ENCODE data around the gene RBM17. TPM values are rescaled to one million over a fixed set of nuclear protein-coding genes. Genes with fewer than 3 reads are reported as not detected.

The RBM17 gene
- total RNA-seq, 1 experiment from 2014 or later = 128 TPM

DNA sequence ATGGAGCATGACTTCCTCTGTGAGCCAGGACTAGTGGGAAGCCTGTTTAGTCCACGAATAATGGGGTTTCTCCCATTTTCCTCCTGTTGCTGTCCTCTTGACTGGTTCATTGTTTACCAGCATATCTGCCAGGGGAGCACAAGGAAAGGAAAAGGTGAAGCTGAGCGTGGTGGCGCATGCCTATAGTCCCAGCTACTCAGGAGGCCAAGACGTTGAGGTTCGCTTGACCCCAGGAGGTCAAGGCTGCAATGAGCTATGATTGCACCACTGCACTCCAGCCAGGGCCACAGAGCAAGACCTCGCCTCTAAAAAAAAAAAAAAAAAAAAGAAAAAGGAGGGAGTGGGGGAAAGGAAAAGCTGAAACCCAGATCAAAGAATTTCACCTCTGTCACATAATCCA lies 20.8 kb upstream of the RBM17 start:
- TF ChIP-seq, protein P1, sequence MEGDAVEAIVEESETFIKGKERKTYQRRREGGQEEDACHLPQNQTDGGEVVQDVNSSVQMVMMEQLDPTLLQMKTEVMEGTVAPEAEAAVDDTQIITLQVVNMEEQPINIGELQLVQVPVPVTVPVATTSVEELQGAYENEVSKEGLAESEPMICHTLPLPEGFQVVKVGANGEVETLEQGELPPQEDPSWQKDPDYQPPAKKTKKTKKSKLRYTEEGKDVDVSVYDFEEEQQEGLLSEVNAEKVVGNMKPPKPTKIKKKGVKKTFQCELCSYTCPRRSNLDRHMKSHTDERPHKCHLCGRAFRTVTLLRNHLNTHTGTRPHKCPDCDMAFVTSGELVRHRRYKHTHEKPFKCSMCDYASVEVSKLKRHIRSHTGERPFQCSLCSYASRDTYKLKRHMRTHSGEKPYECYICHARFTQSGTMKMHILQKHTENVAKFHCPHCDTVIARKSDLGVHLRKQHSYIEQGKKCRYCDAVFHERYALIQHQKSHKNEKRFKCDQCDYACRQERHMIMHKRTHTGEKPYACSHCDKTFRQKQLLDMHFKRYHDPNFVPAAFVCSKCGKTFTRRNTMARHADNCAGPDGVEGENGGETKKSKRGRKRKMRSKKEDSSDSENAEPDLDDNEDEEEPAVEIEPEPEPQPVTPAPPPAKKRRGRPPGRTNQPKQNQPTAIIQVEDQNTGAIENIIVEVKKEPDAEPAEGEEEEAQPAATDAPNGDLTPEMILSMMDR (IDR thresholded peaks at IDR 0.05; ENCODE audit: unreplicated experiment) = no peak
- ChIA-PET POLR2A (no interaction called here), CTCF (interaction anchor here (0.7 to 1.1 kb wide), 2 partner anchors 18 to 53 kb away, joined by 4 to 5 read pairs; no protein-coding TSS in a partner anchor)
- Mint-ChIP-seq H3K27me3 (ENCODE audit: insufficient read depth, unreplicated experiment) (peaks cover 61% of the 10 kb centered on the region), H3K9me3 (ENCODE audit: unreplicated experiment) (no peaks in the 10 kb centered on the region), H3K4me1 (ENCODE audit: insufficient read depth, unreplicated experiment) (no peaks in the 10 kb centered on the region), H3K4me3 (ENCODE audit: unreplicated experiment) (no peak overlapping the region), H3K27ac (ENCODE audit: low read depth, unreplicated experiment) (no peak overlapping the region), H3K36me3 (ENCODE audit: insufficient read depth, unreplicated experiment) (no peaks in the 10 kb centered on the region)
- intact Hi-C loops (cut with micrococcal nuclease) = no loop called here
- no TSS peak for BruUV-seq (replicated peaks)
- no peak for DNase-seq (ENCODE audit: unreplicated experiment)

DNA sequence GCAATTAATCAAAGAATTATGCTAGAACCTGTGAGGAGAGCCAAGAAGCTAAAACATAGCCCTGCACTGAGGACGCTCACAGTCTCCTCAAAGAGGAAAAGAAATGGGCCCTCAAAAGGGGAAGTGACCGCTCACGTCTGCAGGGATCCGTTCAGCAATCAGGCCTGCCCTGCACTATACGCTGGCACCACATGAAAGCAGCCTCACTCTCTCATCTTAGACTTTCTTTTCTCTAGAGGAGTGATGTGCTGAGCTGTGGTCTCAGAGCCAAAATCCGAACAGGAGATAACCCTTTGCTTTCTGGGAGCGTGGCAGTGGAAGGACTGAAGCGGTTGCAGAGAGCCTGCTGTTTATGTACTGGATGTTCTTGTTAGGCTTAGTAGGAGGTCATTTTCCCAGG lies 20.4 kb upstream of the RBM17 start:
- ChIA-PET POLR2A (no interaction called here), CTCF (interaction anchor here (0.7 to 1.1 kb wide), 2 partner anchors 18 to 54 kb away, joined by 4 to 5 read pairs; no protein-coding TSS in a partner anchor)
- Mint-ChIP-seq H3K9me3 (ENCODE audit: unreplicated experiment) (no peaks in the 10 kb centered on the region), H3K4me3 (ENCODE audit: unreplicated experiment) (no peak overlapping the region), H3K36me3 (ENCODE audit: insufficient read depth, unreplicated experiment) (no peaks in the 10 kb centered on the region), H3K4me1 (ENCODE audit: insufficient read depth, unreplicated experiment) (no peaks in the 10 kb centered on the region), H3K27me3 (ENCODE audit: insufficient read depth, unreplicated experiment) (peaks cover 65% of the 10 kb centered on the region), H3K27ac (ENCODE audit: low read depth, unreplicated experiment) (no peak overlapping the region)
- no peak for DNase-seq (ENCODE audit: unreplicated experiment)
- BruUV-seq (replicated peaks) = no TSS peak
- TF ChIP-seq, protein P1 (IDR thresholded peaks at IDR 0.05; ENCODE audit: unreplicated experiment) = no peak
- intact Hi-C loops (cut with micrococcal nuclease) = no loop called here

DNA sequence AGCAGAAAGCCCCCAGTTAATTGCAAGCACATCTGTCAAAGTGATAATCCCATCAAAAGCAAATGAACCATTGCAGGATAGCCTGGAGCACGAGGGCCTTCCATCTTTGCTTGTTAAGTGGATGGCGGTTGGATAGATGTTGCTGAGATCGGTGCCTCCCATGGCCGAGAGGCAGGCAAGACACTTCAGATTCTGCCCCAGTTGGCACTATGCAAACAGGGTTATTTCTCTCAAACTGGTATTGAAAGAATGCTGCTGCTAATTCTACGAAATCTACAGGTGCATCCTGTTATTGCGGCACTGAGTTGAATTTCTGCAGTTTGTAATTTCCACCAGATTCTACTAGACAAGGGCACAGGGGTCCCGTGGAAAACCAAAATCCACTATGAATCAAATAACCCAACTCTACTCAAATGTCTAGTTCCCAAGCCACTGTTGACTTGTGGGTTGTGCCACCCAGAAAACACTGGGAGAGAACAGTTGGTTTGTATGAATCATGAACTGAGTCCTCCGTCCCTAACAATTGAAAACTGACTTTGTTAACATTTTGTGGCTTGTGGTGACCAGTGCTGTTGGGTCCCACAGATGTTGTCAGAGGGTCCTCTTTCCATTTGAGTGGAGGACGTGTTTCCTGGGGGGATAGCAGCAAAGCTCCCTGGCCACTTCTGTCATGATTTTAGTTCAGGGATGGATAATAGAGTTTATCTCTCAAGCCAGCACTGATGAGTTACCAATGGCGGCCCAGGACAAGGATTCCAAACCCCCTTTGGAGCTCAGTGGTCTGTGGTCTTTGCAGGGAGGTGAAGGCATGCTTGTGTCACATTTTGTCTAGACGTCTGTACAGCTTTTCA lies 19.5 kb upstream of the RBM17 start:
- H3K27me3 Mint-ChIP-seq (ENCODE audit: insufficient read depth, unreplicated experiment) = peaks cover 74% of the 10 kb centered on the region
- TF ChIP-seq, protein P1 (IDR thresholded peaks at IDR 0.05; ENCODE audit: unreplicated experiment) = no peak
- no TSS peak for BruUV-seq (replicated peaks)
- no peaks in the 10 kb centered on the region for H3K4me1 Mint-ChIP-seq (ENCODE audit: insufficient read depth, unreplicated experiment)
- H3K4me3 Mint-ChIP-seq (ENCODE audit: unreplicated experiment) = no peak overlapping the region
- POLR2A ChIA-PET = no interaction called here
- H3K27ac Mint-ChIP-seq (ENCODE audit: low read depth, unreplicated experiment) = no peak overlapping the region
- no peaks in the 10 kb centered on the region for H3K9me3 Mint-ChIP-seq (ENCODE audit: unreplicated experiment)
- DNase-seq (ENCODE audit: unreplicated experiment) = no peak
- no peaks in the 10 kb centered on the region for H3K36me3 Mint-ChIP-seq (ENCODE audit: insufficient read depth, unreplicated experiment)
- intact Hi-C loops (cut with micrococcal nuclease) = no loop called here
- CTCF ChIA-PET = interaction anchor here (0.6 to 0.9 kb wide), 3 partner anchors 120 to 329 kb away, joined by 3 to 4 read pairs (median 3); no protein-coding TSS in a partner anchor

DNA sequence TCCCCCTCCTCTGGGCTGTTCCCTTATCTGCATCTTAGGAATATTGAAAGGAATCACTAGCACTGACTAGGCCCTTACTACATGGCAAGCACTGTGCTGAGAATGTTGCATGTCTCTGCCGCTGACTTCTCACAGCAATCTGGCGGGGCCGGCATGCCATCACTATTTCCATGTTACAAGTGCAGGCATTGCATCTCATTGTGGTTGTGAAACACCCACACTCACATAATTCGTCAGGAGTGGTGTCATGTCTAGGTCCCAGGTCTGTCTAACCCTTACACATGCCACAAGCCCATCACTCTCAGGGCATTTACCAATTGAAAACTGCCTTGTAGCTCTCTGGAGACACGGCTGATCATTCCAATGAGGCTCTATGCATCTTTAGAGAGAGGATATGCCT lies 18.2 kb upstream of the RBM17 start:
- no peak for DNase-seq (ENCODE audit: unreplicated experiment)
- Mint-ChIP-seq H3K27me3 (ENCODE audit: insufficient read depth, unreplicated experiment) (peaks cover 85% of the 10 kb centered on the region), H3K4me1 (ENCODE audit: insufficient read depth, unreplicated experiment) (no peaks in the 10 kb centered on the region), H3K4me3 (ENCODE audit: unreplicated experiment) (no peak overlapping the region), H3K9me3 (ENCODE audit: unreplicated experiment) (no peaks in the 10 kb centered on the region), H3K27ac (ENCODE audit: low read depth, unreplicated experiment) (no peak overlapping the region), H3K36me3 (ENCODE audit: insufficient read depth, unreplicated experiment) (no peaks in the 10 kb centered on the region)
- ChIA-PET POLR2A (no interaction called here), CTCF (interaction anchor here (0.7 to 0.8 kb wide), 2 partner anchors 15 to 454 kb away, joined by 3 to 8 read pairs; no protein-coding TSS in a partner anchor)
- intact Hi-C loops (cut with micrococcal nuclease) = no loop called here
- TF ChIP-seq, protein P1 (IDR thresholded peaks at IDR 0.05; ENCODE audit: unreplicated experiment) = no peak
- BruUV-seq (replicated peaks) = no TSS peak
